Left ventricle myocardium superior (tissue), 1 donor: ENCODE results near the gene SORCS2. TPM values are rescaled to one million over a fixed set of nuclear protein-coding genes. Genes with fewer than 3 reads are reported as not detected.
"Not testable (repeated sequence)": the region's sequence is repeated elsewhere in the genome, so short reads cannot be mapped to it uniquely, and the experiment has no call there.

Source experiments
- ATAC-seq: fragments of 200-7000 bp; cut with Tn5 transposase; one replicate; pipeline ENCODE4 v1.9.1; 2020; ENCODE audit warnings: mild to moderate bottlenecking, moderate library complexity
- DNase-seq: peaks from one replicate; pipeline ENCODE4 v3.0.0-alpha.2; 2020
- intact Hi-C: fragments of 100-400 bp; cut with micrococcal nuclease; formaldehyde crosslinking; loops from one replicate; pipeline ENCODE4 v1.11.0; 2022
- total RNA-seq: library from RNA; stranded (reverse); fragmentation: NEBNext Ultra II Directional; extraction: Animal tissue kit (Norgen Biotek cat#: 25700); gene quantifications from one replicate; pipeline ENCODE4 v1.2.1, GENCODE V29; 2021
- donor health status: DM: no; HTN: yes; CAD: no; lungs with severe emphysema.

SORCS2 gene
- total RNA-seq, 1 donor from 2014 or later: 1.5 TPM

DNA sequence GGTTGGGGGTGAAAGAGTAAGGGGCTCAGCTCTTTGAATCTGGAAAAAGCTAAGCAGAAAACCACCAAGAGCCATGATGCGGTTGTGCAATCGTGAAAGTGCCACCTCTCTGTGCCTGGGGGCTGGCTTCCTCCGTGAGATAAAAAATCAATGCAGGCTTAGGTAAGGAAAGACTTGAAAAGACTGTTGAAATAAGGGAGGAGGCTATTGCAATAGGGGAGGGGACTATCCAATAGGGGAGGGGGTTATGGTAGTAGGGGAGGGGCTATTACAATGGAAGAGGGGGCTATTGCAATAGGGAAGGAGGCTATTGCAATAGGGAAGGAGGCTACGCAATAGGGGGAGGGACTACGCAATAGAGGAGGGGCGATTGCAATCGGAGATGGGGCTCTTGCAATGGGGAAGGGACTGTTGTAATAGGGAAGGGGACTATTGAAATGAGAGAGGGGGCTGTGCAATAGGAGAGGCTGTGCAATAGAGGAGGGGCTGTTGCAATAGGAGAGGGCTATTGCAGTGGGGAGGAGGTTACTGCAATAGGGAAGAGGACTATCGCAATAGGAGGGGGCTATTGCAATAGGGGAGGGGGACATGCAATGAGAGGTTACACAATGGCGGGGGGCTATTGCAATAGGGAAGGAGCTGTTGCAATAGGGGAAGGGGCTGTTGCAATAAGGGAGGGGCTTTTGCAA lies 404.7 kb downstream of the SORCS2 start:
- ATAC-seq (no peak), DNase-seq (no peak)
- intact Hi-C loops: no loop called here

DNA sequence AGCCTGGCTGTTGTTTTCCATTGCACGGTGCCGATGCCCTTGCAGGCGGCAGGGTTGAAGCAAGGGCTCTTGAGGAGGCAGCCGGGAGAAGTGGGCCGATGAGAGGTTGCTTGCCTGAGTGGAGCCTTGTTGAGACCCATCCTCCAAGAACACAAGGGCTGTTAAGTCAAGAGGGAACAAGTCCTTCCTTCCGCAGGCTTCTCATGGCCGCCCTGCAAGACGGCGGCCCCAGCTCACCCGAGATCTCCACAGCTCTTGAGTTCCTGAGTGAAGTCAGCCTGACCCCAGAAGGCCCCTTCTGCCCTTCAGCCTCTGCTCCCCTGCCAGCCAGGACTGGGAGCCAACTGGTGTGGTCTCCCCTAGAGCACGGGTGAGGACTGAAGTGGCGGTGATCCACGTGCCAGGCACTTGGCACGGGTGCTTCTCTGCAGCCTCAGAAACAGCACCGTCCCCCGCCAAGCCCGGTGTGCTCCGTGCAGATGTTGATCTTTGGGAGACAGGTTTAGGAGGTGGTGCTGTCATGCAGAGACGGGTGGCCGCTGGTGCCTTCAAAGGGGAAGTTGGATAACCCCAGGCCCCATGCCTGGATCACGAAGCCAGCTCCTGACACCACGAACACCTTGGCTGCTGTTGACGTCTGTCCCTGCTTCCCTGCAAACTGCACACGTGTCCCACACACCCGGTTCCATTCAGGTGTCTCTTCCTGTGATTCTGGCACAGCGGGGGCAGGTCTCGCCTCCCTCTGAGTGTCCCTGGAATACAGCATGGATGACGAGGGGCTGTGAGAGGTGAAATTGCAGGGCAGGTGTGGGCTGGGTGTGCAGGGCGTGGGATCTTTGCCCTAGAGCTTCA lies 406.8 kb downstream of the SORCS2 start:
- peak; percentile 59 for DNase-seq

DNA sequence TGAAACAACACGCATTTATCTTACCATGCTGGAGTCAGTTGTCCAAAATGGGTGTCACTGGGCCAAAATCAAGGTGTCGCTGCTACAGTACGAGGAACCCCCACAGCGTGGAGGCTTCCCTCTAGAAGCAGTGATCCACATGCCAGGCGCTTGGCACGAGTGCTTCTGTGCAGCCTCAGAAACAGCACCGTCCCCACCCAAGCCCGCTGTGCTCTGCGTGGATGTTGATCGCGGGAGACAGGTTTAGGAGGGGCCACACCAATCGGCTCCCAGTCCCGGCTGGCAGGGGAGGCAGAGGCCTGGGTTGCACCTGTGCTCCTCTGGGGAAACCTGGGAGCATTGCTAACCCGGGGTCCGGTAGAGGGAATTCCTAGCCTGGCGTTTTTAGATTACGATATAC lies 407.9 kb downstream of the SORCS2 start:
- intact Hi-C loops: no loop called here
- ATAC-seq (no peak), DNase-seq (no peak)

More for the DNA sequence above, 406.8 kb downstream of the SORCS2 start:
- intact Hi-C loops: no loop called here
- ATAC-seq: peak; percentile 76

DNA sequence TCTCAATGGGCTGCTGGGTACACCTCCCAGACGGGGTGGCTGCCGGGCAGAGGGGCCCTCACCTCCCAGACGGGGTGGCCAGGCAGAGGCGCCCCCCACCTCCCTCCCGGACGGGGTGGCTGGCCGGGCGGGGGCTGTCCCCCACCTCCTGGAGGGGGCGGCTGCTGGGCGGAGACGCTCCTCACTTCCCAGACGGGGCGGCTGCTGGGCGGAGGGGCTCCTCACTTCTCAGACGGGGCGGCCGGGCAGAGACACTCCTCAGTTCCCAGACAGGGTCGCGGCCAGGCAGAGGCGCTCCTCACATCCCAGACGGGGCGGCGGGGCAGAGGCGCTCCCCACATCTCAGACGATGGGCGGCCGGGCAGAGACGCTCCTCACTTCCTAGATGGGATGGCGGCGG lies 409.8 kb downstream of the SORCS2 start:
- DNase-seq, intact Hi-C loops, ATAC-seq: not testable (repeated sequence)

DNA sequence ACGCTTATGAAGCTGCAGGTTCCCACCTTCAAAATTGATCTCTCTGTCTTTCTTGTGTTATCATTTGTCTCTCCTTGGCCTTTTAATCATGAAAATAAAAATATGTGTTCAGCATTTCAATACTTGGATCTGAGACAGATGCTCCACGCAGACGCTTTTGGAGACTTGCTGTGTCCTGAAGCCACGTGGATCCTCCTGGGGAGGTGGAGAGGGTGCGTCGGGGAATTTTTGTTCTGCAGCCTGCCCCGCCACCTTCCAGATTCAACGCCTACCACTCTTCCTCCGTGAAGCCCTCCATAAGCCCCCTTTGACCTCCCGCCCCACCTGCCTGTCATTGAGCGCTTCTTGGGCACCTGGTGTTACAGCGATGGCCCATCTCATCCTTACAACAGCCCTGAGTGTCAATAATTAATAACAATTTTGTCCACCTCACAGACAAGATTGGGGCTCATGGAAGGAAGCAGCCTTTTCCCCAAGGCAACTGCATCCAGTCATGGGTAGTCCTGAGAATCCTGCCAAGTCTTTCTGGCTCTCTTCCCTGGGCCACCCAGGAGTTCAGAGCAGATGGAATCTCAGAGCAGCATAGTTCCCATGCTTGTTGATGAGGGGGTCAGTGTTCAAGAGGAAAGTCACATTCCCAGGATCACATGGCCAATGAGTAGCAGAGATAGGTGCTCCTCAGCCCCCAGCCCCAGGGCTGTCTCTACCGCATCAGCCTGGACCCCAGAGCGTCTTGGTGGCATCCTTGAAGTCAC lies 415.0 kb downstream of the SORCS2 start:
- ATAC-seq (no peak), DNase-seq (peak; percentile 6)
- intact Hi-C loops: no loop called here

DNA sequence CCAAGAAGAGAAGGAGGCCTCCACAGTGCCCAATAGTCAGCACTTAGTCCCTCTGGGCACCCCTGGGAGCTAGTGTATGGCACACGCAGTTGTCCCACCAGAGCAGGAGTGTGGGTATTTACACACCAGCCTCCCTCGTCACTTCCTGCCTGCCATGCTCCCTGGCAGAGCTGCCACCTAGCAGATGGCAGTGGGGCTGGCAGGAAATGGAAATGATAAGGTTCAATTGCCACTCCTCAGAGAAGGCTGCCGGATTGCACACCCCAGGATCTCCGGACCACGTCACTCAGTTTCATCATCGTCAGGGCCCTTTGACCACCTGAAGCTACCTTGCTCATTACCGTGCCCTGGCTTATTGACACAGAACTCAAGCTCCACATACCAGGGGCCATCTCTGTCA lies 415.7 kb downstream of the SORCS2 start:
- intact Hi-C loops: no loop called here
- DNase-seq (peak; percentile 10), ATAC-seq (no peak)

DNA sequence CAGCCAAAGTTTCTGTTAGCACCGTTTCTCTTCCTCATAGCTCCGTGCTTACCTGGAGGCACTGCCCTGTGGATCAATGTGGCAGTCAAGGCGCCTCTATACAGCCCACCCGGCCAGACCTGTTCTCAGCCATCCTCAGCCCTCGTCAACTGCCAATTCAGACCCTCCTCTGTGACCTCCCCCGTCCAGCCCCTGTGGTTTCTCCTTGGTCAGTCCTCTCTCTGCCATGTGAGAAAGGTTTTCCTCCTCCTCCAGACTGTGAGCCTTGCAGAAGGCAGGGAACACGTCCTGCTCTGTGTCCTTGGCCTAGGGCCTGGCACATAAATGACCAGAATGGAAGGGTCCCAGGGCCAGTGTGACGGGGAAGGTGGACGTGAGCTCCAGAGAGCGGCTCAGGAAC lies 417.0 kb downstream of the SORCS2 start:
- no peak for DNase-seq
- intact Hi-C loops: no loop called here
- ATAC-seq: no peak

DNA sequence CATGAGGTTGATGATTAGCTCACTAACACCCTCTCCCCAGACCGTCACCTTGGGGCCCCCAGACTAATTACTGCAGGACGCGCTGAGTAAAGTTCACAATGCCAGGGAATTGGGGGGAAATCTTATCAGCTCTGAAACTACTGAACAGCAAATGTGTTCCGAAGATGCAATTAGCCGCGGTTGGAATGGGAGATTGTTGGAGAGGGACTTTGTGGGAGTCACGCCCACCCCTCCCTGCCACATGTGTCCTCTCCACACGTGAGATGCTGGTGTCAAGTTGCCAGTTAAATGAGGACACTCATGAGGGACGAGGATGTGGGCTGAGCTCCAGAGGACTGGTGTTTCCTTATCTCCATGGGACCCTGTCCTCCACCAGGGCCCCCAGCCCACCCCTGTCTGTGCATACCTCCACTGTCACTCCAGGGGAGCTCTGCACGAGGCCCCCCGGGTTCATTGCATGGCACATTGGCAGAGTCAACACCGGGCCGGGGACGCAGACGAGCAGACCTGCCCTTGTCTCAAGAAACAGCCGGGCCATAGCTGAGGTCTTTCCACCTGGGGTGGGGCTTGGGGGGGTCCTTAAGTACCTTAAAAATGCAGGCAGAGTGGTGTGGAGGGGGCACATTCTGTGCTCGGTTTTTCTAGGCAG lies 417.8 kb downstream of the SORCS2 start:
- intact Hi-C loops: no loop called here
- ATAC-seq (no peak), DNase-seq (no peak)

DNA sequence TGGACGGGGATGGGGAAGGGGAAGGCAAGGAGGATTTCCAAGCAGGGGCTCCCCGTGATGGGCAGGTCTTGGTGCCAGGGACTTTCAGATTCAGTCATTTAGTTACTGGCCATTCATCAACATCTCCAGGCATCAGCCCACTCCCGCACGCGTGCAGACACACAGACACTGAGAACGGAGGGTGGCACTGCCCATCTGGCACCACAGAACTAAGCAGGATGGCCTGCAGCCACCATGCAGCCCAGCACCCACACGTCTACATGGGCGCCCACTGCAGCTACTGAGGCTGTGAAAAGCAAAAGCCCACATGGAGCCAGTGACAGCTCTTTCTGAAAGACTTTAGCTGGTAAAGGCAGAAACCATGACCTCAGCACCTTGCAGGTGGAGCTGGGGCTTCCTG lies 418.5 kb downstream of the SORCS2 start:
- ATAC-seq (no peak), DNase-seq (no peak)
- intact Hi-C loops: no loop called here

DNA sequence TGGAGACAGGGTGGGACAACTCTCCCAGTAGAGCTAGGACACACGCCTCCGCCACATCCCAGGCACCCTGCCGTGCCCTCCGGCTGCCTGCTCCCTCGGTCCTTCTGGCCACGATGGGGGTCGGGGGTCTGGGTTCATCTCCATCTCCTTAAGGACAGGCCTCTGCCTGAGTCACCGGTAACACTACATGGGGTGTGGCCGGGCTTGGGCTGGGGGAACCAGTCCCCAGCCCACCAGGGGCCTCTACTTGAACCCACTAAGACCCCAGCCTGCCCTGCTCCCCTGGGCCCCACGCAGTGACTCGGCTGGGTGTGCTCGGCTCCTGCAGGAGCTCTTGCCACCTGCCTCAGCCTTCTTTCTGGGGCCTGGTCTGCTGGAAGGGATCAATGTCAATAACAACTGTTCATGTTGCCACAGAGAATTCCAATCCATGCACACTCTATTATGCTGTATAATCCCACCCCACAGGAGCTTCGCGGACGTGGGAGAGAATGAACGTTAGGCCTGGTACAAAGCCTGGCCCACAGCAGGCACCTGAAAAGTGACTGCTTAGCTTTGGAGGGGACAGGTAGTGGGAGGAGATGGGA lies 420.1 kb downstream of the SORCS2 start:
- no peak for DNase-seq
- ATAC-seq: no peak
- intact Hi-C loops: no loop called here

DNA sequence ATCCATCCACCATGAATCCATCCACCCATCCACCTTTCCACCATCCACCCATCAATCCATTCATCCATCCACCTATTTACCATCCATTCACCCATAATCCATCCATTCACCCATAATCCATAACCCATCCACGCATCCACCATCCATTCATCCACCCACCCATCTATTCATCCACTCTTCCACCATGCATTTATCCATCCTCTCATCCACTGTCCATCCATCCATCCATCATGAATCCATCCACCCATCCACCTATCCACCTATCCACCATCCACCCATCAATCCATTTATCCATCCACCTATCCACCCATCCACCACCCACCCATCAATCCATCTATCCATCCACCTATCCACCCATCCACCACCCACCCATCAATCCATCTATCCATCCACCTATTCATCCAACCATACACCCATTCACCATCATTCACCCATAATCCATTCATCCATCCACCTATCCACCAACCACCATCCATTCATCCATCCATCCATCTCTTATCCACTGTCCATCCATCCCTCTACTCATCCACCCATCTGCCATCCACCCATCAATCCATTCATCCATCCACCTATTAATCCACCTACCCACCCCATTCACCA lies 422.1 kb downstream of the SORCS2 start:
- DNase-seq: no peak

DNA sequence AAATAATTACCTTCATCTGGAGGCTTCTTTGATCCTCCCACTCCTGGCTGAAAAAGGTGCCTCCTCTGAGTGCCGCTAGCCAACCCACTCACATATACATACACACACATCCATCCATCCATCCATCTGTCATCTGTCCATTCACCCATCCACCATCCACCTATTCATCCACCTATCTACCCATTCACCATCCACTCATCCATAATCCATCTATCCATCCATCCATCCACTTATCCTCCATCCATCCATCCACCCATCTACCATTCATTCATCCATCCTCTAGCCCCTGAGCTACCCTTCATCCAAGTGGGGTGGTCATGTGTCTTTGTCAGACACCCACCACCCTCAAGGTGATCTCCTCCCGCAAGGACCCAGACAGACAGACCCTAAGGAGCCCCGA lies 423.9 kb downstream of the SORCS2 start:
- ATAC-seq (no peak), DNase-seq (no peak)
- intact Hi-C loops: no loop called here

More for the DNA sequence above, 422.1 kb downstream of the SORCS2 start:
- ATAC-seq: no peak
- intact Hi-C loops: no loop called here

DNA sequence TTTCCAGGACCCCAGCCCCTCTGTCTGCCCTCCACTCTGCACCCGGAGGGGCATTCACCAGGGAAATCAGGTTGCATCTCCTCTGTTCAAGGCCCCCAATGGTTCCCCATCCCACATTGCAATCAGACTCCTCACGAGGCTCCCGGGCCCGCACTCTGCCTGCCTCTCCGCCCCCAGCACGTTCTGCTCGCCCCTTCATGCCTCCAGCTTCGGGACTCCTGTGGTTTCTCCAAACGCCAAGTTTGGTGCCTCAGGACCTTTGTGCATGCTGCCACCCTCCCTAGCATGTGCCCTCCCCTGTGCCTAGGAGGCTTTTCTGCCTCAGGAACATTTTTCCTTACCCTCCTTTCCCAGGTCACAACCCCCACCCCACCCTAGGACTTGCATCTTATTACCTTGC lies 426.0 kb downstream of the SORCS2 start:
- DNase-seq (no peak), ATAC-seq (no peak)
- intact Hi-C loops: no loop called here

DNA sequence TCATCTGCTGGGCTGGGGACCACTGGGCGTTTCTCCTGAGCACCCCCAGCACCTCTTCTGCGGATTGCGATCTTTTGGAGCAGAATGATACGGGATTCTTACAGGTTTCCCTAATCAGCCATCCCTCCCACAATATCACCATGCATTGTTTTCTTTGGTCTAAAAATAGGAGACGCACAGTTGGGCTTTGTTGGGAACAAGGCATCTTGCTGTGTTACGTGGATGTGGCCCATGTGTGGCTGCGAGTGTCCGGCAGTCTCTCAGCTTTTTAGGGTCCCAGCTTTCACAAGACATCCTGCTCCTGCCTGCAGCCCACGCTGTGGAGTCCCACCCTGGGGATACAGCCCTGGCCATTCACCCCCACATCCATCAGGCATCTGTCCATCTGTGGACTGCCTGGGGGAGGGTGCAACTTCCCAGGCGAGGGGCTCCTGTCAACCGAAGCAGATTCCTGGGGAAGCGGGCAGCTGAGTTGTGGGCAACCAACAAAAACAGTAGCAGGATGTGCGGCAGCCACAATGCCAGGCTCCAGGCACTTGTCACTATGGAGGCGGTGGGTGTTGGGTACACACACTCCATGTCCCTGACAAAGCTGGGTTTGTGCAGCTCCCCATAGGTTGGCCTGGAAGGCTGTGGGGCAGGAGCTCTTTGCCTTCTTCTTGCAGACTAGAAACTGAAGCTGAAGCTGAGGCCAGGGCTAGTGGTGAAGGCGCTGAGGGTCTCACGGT lies 427.9 kb downstream of the SORCS2 start:
- no peak for DNase-seq
- intact Hi-C loops: no loop called here
- no peak for ATAC-seq

DNA sequence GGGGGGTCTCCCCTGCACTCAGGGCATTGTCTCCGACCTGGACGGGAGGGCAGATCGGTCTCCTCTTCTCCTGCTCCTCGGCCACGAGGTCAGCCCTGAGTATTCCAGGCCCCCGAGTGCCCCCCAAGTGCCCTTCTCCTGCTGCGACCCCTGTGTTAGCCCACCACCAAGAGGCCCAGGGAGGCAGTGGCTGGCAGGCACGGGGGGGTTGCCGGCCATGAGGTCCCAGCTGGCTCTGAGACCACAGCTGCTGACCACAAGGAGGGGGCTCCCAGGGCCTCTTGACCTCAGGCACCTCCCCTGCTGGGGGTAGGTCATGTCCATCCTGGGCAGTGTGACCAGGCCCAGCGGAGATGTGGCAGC lies 428.5 kb downstream of the SORCS2 start:
- intact Hi-C loops: no loop called here
- DNase-seq (no peak), ATAC-seq (no peak)

DNA sequence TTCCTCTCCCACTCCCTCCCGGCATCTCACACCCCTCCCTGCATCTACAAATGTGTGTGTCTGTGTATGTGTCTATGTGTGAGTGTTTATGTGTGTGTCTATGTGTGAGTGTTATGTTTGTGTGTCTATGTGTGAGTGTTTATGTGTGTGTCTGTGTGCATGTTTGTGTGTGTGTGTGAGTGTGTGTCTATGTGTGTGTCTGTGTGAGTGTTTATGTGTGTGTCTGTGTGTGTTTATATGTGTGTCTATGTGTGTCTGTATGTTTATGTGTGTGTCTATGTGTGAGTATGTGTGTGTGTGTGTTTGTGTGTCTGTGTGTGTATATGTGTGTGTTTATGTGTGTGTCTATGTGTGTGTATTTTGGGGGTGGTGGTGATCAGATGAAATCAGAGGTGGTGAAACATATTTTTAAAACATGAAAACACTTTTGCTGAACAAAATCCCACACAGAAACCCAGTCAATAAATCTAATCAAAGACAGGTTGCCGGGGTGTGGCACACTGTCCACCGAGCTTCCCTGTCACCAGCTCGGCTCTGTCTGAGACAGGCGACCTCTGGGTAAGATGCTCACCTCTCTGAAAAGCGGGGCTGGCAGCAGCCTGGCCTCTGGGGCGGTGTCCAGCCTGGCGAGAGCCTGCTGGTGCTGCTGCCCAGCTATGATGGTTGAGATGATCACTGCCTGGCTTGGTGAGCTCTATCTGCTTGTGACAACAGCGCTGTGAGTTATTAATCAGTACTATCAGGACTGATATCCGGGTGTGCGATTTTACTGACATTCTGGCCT lies 429.1 kb downstream of the SORCS2 start:
- ATAC-seq (no peak), DNase-seq (no peak)
- intact Hi-C loops: no loop called here

DNA sequence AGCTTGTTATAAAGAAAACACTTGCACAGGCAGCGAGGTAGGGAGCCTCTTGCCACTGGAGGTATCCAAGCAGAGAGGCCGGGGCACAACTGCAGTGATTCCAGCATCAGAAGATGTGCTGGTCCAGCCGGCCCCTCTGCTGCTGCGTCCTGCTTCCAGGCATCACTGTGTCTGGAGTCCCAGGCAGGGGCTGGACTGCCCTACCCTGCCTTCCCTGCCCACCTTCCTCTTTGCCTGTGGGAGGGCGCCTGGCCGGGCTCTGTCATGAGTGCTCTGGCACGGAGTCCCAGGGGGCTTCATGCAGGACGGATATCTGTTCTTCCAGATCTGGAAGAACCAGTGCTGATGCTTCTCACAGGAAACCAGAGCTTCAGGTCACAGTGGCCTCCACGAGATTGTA lies 430.0 kb downstream of the SORCS2 start:
- intact Hi-C loops: no loop called here
- ATAC-seq (no peak), DNase-seq (no peak)

DNA sequence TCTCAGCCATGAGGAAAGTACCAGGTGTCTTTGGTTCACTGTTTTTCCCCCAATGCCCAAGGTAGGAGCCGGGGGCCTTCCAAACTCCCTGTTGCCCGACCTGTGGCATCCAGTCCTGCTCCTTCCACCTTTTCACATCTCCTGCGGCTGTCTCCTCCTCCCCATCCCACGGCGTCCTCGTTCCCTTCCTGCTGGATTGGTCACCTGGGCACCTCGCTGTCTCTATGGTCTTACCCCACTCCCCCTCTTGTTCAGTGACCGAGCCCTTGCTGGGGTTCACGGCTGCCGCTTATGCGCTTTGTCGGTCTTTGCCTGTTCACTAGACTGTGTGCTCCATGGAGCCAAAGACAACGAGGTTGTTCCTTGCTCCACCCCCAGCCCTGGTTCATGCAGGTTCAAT lies 431.1 kb downstream of the SORCS2 start:
- ATAC-seq (no peak), DNase-seq (no peak)
- intact Hi-C loops: no loop called here
